Measurements from ENCODE around the gene RBP5. TPM values are rescaled to one million over a fixed set of nuclear protein-coding genes. Genes with fewer than 3 reads are reported as not detected.

Gene RBP5
- total and polyA plus RNA-seq, 9 of the 15 experiments (the other 6 are each of a cell fraction or from before 2014, with no cell fraction given), result 8.6 to 22.5 (median 11.4) TPM

DNA sequence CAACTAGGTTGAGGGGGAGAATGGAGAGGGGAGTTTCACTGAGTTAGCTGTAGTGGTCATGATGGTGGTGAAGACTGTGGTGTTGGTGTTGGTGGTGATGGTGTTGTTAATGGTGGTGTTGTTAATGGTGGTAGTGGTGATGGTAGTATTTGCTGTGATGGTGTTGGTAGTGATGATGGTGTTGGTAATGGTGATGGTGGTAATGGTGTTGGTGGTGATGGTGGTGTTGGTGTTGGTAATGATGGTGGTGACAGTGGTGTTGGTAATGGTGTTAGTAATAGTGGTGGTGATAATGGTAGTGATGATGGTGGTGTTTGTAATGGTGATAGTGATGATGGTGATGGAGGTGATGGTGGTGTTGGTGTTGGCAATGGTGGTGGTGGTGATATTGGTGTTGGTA, 45.6 kb downstream of the RBP5 start:
- no TSS peak for BruUV-seq (replicated peaks)

DNA sequence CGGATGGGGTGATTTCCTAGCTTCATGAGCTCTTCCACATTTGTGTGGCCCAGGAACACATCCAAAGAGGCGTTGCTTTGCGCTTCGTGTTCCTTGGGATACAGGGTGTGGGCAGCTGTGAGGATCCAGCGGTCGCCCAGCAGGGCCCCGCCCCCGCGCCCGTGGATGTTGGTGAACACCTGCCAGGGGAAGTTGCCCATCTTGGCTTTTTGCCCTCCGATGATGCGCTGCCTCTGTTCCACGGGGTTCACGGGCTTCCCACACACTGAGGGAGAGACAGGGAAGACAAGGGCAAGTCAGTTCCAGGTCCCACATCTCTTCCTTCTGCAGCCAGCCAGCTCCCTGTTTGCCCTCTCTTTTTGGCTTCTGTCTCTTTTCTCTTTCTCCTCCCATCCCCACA, 47.7 kb downstream of the RBP5 start:
- peaks cover 0 to 3% of the 10 kb centered on the region in 2 experiments; a peak in 1 of 5 replicates for H3K4me1 ChIP-seq (replicated peaks in 1 of 2; ENCODE audit: control insufficient read depth in 2 of 2, insufficient read depth in 2 of 2, low read length in 2 of 2)
- H3K9ac ChIP-seq (ENCODE audit: insufficient read depth in 1 of 2, low read depth in 2 of 2, low read length in 2 of 2), result no peak overlapping the region
- no peak for DNase-seq (ENCODE audit: extremely low read depth in 1 of 4, low spot score in 3 of 4)
- H3K9me1 ChIP-seq (ENCODE audit: control insufficient read depth, insufficient read depth, low read length), result no peaks in the 10 kb centered on the region
- no peak for FAIRE-seq
- H2AFZ ChIP-seq (ENCODE audit: low read depth, low read length), result no peak overlapping the region
- TF ChIP-seq CBX2 (IDR thresholded peaks at IDR 0.05; ENCODE audit: insufficient read depth, low read length, poor library complexity, severe bottlenecking) (no peak), MAFG (tag; conservative IDR thresholded peaks at IDR 0.05) (no peak), ZNF197 (CRISPR knock-in tag; IDR thresholded peaks at IDR 0.05; ENCODE audit: low read depth) (no peak), ZNF778 (CRISPR knock-in tag; IDR thresholded peaks at IDR 0.05) (no peak), HDAC2 (IDR thresholded peaks at IDR 0.05) (no peak), ZNF23 (CRISPR knock-in tag; IDR thresholded peaks at IDR 0.05) (no peak), RFX1 (IDR thresholded peaks at IDR 0.05) (no peak), TAF9B (IDR thresholded peaks at IDR 0.05; ENCODE audit: partially characterized antibody) (no peak), RBM34 (IDR thresholded peaks at IDR 0.05; ENCODE audit: borderline replicate concordance, insufficient read depth, low read length) (no peak), NUFIP1 (IDR thresholded peaks at IDR 0.05; ENCODE audit: partially characterized antibody) (no peak), CREBBP (IDR thresholded peaks at IDR 0.05; ENCODE audit: low read depth, low read length) (no peak), HIVEP1 (CRISPR knock-in tag; IDR thresholded peaks at IDR 0.05) (no peak)
- H4K20me1 ChIP-seq (replicated peaks; ENCODE audit: control insufficient read depth, insufficient read depth, low read length), result no peaks in the 10 kb centered on the region
- no TSS peak for BruUV-seq (replicated peaks)
- H3K36me3 ChIP-seq (ENCODE audit: control insufficient read depth, insufficient read depth, low read length), result no peaks in the 10 kb centered on the region
- H3K4me3 ChIP-seq, result no peak overlapping the region
- CTCF ChIA-PET (ENCODE audit: low intra/inter-chr PET ratio), result no interaction called here
- intact Hi-C loops (cut with micrococcal nuclease), result no loop called here
- H3K27ac ChIP-seq (ENCODE audit: extremely low read depth, low read depth, low read length), result no peak overlapping the region
- no peak overlapping the region for H3K4me2 ChIP-seq (ENCODE audit: insufficient read depth, low read length)
- in situ Hi-C loops (cut with MboI), result no loop called here
- no peaks in the 10 kb centered on the region; a peak in 2 of 5 replicates for H3K27me3 ChIP-seq (ENCODE audit: control insufficient read depth in 2 of 2, insufficient read depth in 2 of 2, low read length in 2 of 2)
- WGBS (ENCODE audit: insufficient coverage, low coverage, missing lambda C conversion rate), result 33% methylated on average over 7 of the region's 14 CpGs
- POLR2A ChIA-PET, result interaction anchor here (1.1 kb wide), 1 partner anchor 10 kb away, joined by 4 read pairs; no protein-coding TSS in a partner anchor
- H3K9me3 ChIP-seq (replicated peaks; ENCODE audit: control insufficient read depth, insufficient read depth, low read depth, low read length), result no peaks in the 10 kb centered on the region; the same call in 1 of the 2 replicates
- no peaks in the 10 kb centered on the region for H3K79me2 ChIP-seq (ENCODE audit: control insufficient read depth, insufficient read depth, low read length)
- no peak for ATAC-seq

More for the DNA sequence above, 45.6 kb downstream of the RBP5 start:
- no peak overlapping the region for H3K9ac ChIP-seq (ENCODE audit: insufficient read depth in 1 of 2, low read depth in 2 of 2, low read length in 2 of 2)
- no peak for ATAC-seq
- no peak overlapping the region for H3K27ac ChIP-seq (ENCODE audit: extremely low read depth, low read depth, low read length)
- CTCF ChIA-PET (ENCODE audit: low intra/inter-chr PET ratio), result no interaction called here
- POLR2A ChIA-PET, result no interaction called here
- H3K4me2 ChIP-seq (ENCODE audit: insufficient read depth, low read length), result no peak overlapping the region
- no peaks in the 10 kb centered on the region for H3K9me1 ChIP-seq (ENCODE audit: control insufficient read depth, insufficient read depth, low read length)
- TF ChIP-seq HLTF (IDR thresholded peaks at IDR 0.05) (0 out of 2 replicates have a peak, but pooled peaks have one; percentile 36), NUFIP1 (IDR thresholded peaks at IDR 0.05; ENCODE audit: partially characterized antibody) (no peak), LARP7 (IDR thresholded peaks at IDR 0.05) (0 out of 2 replicates have a peak, but pooled peaks have one; percentile 37), ARHGAP35 (IDR thresholded peaks at IDR 0.05; ENCODE audit: partially characterized antibody) (peak; percentile 48), ZBTB7A (IDR thresholded peaks at IDR 0.05; ENCODE audit: borderline replicate concordance, control insufficient read depth, low read depth, low read length) (no peak)
- TF ChIP-seq, protein P1, sequence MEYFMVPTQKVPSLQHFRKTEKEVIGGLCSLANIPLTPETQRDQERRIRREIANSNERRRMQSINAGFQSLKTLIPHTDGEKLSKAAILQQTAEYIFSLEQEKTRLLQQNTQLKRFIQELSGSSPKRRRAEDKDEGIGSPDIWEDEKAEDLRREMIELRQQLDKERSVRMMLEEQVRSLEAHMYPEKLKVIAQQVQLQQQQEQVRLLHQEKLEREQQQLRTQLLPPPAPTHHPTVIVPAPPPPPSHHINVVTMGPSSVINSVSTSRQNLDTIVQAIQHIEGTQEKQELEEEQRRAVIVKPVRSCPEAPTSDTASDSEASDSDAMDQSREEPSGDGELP (CRISPR knock-in tag; IDR thresholded peaks at IDR 0.05; ENCODE audit: borderline replicate concordance), result no peak
- no peaks in the 10 kb centered on the region; the same call in 1 of the 2 replicates for H3K9me3 ChIP-seq (replicated peaks; ENCODE audit: control insufficient read depth, insufficient read depth, low read depth, low read length)
- no peaks in the 10 kb centered on the region for H3K36me3 ChIP-seq (ENCODE audit: control insufficient read depth, insufficient read depth, low read length)
- H3K4me1 ChIP-seq (replicated peaks in 1 of 2; ENCODE audit: control insufficient read depth in 2 of 2, insufficient read depth in 2 of 2, low read length in 2 of 2), result peaks cover 0 to 3% of the 10 kb centered on the region in 2 experiments; a peak in 1 of 5 replicates
- intact Hi-C loops (cut with micrococcal nuclease) (no loop called here), in situ Hi-C loops (cut with MboI) (no loop called here)
- H2AFZ ChIP-seq (ENCODE audit: low read depth, low read length), result no peak overlapping the region
- H3K79me2 ChIP-seq (ENCODE audit: control insufficient read depth, insufficient read depth, low read length), result no peaks in the 10 kb centered on the region
- H3K4me3 ChIP-seq, result no peak overlapping the region
- DNase-seq (ENCODE audit: extremely low read depth in 1 of 4, low spot score in 3 of 4), result no peak
- no peaks in the 10 kb centered on the region; a peak in 2 of 5 replicates for H3K27me3 ChIP-seq (ENCODE audit: control insufficient read depth in 2 of 2, insufficient read depth in 2 of 2, low read length in 2 of 2)
- no peak for FAIRE-seq
- no peaks in the 10 kb centered on the region for H4K20me1 ChIP-seq (replicated peaks; ENCODE audit: control insufficient read depth, insufficient read depth, low read length)
